Measurements from ENCODE around the gene NEDD4.

GRCh38 chr15:55823699-55824340 lies 169.6 kb downstream of the NEDD4 start:
- TF ChIP-seq RAD21 (IDR thresholded peaks at IDR 0.05; ENCODE audit: low read depth): no peak
- TF ChIP-seq NFIC (IDR thresholded peaks at IDR 0.05): no peak
- no peak for TF ChIP-seq CEBPB (IDR thresholded peaks at IDR 0.05)
- TF ChIP-seq MAX (IDR thresholded peaks at IDR 0.05): no peak
- no peak for TF ChIP-seq TEAD4 (IDR thresholded peaks at IDR 0.05)
- TF ChIP-seq EGR1 (IDR thresholded peaks at IDR 0.05): no peak
- TF ChIP-seq, protein P1, sequence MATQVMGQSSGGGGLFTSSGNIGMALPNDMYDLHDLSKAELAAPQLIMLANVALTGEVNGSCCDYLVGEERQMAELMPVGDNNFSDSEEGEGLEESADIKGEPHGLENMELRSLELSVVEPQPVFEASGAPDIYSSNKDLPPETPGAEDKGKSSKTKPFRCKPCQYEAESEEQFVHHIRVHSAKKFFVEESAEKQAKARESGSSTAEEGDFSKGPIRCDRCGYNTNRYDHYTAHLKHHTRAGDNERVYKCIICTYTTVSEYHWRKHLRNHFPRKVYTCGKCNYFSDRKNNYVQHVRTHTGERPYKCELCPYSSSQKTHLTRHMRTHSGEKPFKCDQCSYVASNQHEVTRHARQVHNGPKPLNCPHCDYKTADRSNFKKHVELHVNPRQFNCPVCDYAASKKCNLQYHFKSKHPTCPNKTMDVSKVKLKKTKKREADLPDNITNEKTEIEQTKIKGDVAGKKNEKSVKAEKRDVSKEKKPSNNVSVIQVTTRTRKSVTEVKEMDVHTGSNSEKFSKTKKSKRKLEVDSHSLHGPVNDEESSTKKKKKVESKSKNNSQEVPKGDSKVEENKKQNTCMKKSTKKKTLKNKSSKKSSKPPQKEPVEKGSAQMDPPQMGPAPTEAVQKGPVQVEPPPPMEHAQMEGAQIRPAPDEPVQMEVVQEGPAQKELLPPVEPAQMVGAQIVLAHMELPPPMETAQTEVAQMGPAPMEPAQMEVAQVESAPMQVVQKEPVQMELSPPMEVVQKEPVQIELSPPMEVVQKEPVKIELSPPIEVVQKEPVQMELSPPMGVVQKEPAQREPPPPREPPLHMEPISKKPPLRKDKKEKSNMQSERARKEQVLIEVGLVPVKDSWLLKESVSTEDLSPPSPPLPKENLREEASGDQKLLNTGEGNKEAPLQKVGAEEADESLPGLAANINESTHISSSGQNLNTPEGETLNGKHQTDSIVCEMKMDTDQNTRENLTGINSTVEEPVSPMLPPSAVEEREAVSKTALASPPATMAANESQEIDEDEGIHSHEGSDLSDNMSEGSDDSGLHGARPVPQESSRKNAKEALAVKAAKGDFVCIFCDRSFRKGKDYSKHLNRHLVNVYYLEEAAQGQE (IDR thresholded peaks at IDR 0.05; ENCODE audit: low read depth): no peak
- TF ChIP-seq ZBTB7A (IDR thresholded peaks at IDR 0.05; ENCODE audit: low read depth): no peak
- TF ChIP-seq EP300 (IDR thresholded peaks at IDR 0.05; ENCODE audit: borderline replicate concordance): no peak
- TF ChIP-seq, protein P2, sequence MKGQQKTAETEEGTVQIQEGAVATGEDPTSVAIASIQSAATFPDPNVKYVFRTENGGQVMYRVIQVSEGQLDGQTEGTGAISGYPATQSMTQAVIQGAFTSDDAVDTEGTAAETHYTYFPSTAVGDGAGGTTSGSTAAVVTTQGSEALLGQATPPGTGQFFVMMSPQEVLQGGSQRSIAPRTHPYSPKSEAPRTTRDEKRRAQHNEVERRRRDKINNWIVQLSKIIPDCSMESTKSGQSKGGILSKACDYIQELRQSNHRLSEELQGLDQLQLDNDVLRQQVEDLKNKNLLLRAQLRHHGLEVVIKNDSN (IDR thresholded peaks at IDR 0.05): no peak
- TF ChIP-seq YY1 (IDR thresholded peaks at IDR 0.05; ENCODE audit: low read depth): no peak
- TF ChIP-seq TAF1 (IDR thresholded peaks at IDR 0.05; ENCODE audit: low read depth): no peak
- TF ChIP-seq FOXM1 (IDR thresholded peaks at IDR 0.05; ENCODE audit: borderline replicate concordance, low read depth): no peak
- no peak for TF ChIP-seq CREB1 (IDR thresholded peaks at IDR 0.05; ENCODE audit: low read depth)

All from Ishikawa (cell line).